GM12872 (cell line): ENCODE data around the gene CEACAM16.

Experiments used
- TF ChIP-seq, protein P1 (sequence below): IDR thresholded peaks from 3 replicates; pipeline ENCODE4 v1.5.1; 2011; ENCODE audit warnings: low read depth, mild to moderate bottlenecking, low read length, moderate library complexity; ENCODE audit not compliant: insufficient read depth

The CEACAM16 gene

GRCh38 chr19:44668985-44669764, 29.8 kb upstream of the CEACAM16 start:
- TF ChIP-seq, protein P1, sequence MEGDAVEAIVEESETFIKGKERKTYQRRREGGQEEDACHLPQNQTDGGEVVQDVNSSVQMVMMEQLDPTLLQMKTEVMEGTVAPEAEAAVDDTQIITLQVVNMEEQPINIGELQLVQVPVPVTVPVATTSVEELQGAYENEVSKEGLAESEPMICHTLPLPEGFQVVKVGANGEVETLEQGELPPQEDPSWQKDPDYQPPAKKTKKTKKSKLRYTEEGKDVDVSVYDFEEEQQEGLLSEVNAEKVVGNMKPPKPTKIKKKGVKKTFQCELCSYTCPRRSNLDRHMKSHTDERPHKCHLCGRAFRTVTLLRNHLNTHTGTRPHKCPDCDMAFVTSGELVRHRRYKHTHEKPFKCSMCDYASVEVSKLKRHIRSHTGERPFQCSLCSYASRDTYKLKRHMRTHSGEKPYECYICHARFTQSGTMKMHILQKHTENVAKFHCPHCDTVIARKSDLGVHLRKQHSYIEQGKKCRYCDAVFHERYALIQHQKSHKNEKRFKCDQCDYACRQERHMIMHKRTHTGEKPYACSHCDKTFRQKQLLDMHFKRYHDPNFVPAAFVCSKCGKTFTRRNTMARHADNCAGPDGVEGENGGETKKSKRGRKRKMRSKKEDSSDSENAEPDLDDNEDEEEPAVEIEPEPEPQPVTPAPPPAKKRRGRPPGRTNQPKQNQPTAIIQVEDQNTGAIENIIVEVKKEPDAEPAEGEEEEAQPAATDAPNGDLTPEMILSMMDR = no peak

DNA sequence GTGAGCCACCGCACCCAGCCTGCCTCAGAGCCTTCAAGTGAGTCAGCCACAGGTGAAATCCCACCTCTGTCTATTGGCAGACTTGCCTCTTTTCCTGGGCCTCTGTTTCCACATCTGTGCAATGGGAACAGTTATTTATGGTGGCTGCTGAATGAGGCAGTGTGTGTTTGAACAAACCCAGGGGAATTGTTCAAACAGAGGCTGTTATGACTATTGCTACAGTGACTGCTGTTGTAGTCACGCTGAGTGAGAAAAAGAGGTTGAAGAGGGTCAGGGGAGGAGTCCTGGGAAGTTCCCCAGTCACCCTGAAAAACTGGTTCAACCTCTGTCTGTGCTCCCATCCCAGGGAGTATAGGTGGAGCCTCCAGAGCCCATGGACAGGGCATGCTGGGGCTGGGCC, 27.6 kb upstream of the CEACAM16 start, which contains the start of gene CEACAM19:
Gene CEACAM19, plus strand, starts transcription at position 83 of the 400 bp plus-strand sequence. CDS start 450 bp downstream, outside the sequence.
- TF ChIP-seq, protein P1 = no peak

GRCh38 chr19:44672226-44672625, 26.7 kb upstream of the CEACAM16 start:
- TF ChIP-seq, protein P1 = no peak

GRCh38 chr19:44673510-44673909, 25.4 kb upstream of the CEACAM16 start:
- TF ChIP-seq, protein P1 = no peak

GRCh38 chr19:44675521-44675920, 23.4 kb upstream of the CEACAM16 start:
- TF ChIP-seq, protein P1 = no peak

GRCh38 chr19:44677019-44677811, 21.7 kb upstream of the CEACAM16 start:
- TF ChIP-seq, protein P1 = no peak

DNA sequence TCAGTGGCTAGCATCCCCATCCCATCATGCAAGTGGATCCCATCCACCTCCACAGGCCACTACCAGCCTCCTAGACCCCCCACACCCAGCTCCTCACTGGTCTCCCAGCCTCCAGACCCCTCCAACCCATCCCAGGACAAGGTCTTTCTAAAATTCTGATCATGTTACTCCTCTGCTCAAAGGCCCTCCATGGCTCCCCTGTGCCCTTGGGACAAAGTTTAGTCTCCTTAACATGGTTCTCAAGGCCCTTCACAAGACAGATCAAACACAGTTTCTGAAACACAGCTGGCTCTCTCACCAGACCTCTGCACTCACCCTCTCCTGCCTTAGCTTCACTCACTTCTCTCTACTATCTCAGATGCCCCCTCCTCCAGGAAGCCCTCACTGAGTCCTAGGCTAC, 18.4 kb upstream of the CEACAM16 start:
- TF ChIP-seq, protein P1 = no peak
